GM21723 (cell line): ENCODE data around the gene RGPD5.
A peak's percentile ranks its signal among the peaks of the same experiment; 100 is the strongest.
"Not testable (repeated sequence)": the region's sequence is repeated elsewhere in the genome, so short reads cannot be mapped to it uniquely, and the experiment has no call there.

Source experiments
- ATAC-seq: cut with Tn5 transposase; IDR thresholded peaks from one replicate; pipeline ENCODE4 v1.9.1; 2021; ENCODE audit warnings: mild to moderate bottlenecking, moderate library complexity; ENCODE audit not compliant: unreplicated experiment

Gene RGPD5

DNA sequence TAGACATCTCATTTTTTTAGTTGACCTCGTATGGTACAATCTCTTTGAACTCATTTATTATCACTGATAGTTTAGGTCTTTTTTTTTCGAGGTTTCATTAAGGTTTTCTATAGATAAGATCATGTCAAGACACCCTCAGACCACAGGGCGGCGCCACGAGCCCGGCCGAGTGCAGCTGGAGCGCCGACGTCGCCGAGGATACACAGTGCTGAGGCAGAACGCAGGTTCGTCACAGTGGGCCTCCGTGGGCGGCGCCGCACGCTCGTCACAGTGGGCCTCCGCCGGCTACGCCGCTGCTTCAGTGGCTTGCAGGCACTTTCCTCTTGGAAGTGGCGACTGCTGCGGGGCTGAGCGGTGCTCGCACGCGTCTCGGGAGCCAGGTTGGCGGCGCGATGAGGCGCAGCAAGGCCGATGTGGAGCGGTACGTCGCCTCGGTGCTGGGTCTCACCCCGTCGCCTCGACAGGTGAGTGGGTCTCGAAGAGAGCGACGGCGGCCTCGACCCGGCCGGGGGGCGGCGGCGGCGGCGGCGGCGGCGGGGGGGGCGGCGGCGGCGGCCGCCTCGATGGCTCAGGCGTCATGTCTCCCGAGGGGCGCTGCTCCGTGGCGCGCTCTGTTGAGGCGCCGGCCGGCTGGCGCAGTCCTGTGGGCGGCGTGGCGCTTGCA is at the start of gene RGPD5:
TSS of gene RGPD5 (plus strand) at position 232 of the 664 bp plus-strand sequence. CDS start at position 393, 161 bp downstream.
- peak; percentile 99 for ATAC-seq

GRCh38 chr2:109751572-109751971 is 42.5 kb upstream of the RGPD5 start:
- not testable (repeated sequence) for ATAC-seq

DNA sequence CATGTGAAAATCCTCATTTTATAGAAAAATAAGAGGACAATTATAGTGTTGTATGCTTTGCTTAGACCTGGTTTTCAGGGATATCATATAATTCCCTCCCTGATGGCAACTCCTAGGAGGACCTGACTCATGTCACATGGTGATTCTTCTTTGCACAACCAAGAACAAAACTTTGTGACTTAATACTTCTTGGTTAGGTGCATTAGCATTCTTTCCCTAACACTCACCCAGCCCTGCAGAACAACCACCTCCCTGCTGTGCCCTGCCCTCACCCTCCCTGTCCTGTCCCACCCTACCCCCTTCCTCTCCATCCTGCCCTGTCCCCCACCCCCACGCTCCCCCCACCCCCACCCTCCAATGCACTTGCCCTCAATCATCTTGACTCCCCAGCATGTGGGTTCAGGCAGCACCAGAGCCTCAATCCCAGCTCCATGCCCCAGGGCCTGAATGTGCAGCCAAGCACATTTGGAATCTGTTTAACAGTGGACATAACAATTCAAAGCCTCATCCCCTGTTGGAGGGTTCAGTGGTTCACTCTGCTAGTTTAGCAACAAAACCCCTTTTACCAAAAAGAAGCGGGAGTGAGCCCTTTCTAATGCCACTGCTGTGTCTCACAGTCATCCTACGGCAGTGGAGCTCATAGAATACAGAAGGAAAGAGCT is 36.8 kb upstream of the RGPD5 start:
- not testable (repeated sequence) for ATAC-seq

DNA sequence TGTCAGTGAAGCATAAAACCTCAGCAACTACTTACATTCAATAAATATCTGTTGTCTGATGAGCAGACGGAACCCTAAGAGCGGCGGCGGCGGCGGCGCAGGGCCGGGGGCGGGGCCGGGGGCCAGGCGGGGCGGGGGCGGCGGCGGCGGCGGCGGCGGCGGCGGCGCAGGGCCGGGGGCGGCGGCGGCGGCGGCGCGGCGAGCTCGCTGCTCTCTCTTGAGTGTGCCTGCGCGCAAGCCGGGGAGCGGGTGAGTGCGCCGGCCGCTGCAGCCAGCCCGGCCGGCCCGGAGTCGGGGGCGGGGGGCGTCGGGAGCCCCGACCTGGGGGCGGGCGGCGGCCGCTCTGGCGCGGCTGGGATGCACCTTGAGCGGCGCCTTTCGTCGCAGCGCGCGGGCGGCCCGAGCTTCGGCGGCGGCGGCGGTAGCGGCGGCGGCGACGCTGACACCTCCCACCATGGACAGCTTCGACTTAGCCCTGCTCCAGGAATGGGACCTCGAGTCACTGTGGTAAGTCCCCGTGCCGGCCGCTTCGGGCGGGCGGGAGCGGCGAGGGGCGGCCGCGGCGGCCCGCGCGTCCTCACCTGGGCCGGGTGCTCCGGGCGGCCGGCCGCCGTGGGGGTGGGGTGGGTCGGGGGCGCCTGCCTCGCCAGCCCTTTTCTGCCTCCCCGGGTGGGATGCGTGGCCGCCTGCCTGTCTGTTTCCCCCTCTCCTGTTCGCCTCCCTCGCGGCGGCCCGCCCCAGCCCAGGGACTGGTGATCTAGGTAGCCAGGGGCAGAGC is 33.7 kb upstream of the RGPD5 start:
- not testable (repeated sequence) for ATAC-seq

GRCh38 chr2:109761043-109761454 is 33.1 kb upstream of the RGPD5 start:
- not testable (repeated sequence) for ATAC-seq

GRCh38 chr2:109761976-109762375 is 32.1 kb upstream of the RGPD5 start:
- not testable (repeated sequence) for ATAC-seq

DNA sequence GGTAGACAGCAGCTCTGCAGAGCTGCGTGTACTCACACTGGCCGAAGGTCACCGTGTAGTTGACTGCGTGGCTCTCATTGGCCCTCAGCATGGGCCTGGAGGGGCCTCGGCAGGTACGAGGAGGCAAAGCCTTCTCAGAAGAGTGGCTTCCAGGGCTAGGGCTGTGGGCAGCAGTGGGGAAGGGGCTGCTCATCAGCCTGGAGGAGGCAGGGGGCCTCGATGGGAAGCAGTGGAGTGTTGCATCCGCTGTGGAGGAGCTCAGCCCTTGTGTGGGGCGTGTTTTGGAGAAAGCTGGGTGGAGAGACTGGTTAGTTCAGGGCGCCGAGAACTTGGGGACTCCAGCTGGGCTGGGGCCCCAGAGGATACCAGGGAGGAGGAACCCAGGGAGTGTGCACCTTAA is 28.0 kb upstream of the RGPD5 start:
- not testable (repeated sequence) for ATAC-seq

GRCh38 chr2:109766886-109767578 is 27.1 kb upstream of the RGPD5 start:
- not testable (repeated sequence) for ATAC-seq

- not testable (repeated sequence) for ATAC-seq
Observed at GRCh38 chr2:109768934-109769333, 25.2 kb upstream of the RGPD5 start.

DNA sequence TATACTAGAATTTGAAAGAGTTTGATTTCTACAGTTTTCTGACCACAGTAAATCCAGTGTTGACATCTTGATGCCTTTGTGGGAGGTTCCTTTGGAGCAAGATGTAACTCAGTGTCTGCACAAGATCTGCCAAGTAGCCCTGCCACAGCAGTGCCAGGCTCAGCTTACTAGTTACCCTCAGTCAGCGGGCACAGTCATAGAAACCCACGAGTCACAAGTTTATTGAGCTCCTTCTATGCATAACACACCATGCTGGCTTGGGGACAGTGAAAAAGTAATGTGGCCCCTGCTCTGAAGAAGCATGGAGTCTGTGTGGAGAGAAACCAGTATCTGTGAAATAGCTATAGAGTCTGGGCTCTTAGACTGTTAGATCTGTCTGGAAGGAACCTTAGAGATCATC is 15.0 kb upstream of the RGPD5 start:
- ATAC-seq, result not testable (repeated sequence)

- ATAC-seq, result not testable (repeated sequence)
Observed at GRCh38 chr2:109781147-109781816, 12.8 kb upstream of the RGPD5 start.

- not testable (repeated sequence) for ATAC-seq
Observed at GRCh38 chr2:109782446-109782993, 11.6 kb upstream of the RGPD5 start.

DNA sequence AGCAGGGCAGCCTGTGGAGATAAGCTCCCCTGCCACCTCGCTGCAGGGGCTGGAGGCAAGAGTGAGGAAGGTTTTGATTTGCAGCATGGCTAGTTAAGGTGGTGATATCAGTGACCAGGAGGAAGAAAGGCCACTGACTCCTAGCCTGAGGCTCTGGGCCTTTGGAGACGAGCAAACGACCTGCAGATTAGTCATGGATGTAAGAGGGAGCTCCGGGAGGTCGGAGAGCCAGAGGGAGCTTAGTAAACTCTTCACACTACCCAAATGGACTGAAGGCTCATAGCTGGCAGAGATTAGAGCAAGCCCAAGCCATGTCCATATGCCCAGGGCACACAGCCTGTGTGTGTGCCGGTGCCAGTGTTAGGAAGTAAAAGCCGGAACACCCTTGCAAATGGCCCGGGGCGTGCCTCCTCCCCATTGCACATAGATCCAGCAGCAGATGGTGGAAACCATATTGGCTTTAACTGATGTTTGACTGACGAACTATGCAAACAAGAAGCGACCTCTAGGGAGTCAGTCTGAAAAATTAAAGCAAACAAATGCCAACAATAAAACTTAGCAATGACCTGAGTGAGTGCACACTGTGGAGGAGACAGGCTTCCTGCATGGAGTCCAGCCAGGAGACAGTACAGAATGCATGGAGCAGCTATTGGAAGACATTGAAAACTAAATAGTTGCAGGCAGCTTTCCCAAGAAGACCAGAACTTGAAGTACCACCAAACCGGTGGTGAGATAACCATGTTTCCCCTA is 2.4 kb upstream of the RGPD5 start:
- ATAC-seq, result not testable (repeated sequence)

DNA sequence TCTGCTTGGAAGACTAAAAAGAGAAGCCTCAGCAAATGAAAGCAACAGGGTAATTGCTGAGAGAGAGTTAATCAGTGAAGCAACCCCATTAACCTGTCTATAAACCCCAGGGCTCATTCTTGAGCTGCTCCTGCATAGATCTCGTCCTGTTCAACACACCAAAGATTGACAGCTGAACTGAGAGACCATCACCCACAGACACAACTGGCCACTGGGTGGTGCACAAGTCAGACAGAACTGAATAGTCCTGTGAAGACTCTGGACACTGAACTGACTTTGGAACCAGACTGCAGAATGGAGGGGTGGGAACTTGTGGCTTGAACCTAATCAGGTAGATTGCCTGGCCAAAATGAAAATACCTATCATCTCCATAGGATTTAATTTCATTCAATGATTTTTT is 1.4 kb upstream of the RGPD5 start:
- ATAC-seq, result peak; percentile 51

- peak; percentile 86 for ATAC-seq
Observed at GRCh38 chr2:109871129-109871751, 77.1 kb downstream of the RGPD5 start.

GRCh38 chr2:109876625-109877024 is 82.5 kb downstream of the RGPD5 start:
- not testable (repeated sequence) for ATAC-seq

GRCh38 chr2:109882112-109882511 is 88.0 kb downstream of the RGPD5 start:
- ATAC-seq, result not testable (repeated sequence)

- ATAC-seq, result not testable (repeated sequence)
Observed at GRCh38 chr2:109888414-109888813, 94.3 kb downstream of the RGPD5 start.

GRCh38 chr2:109889909-109890308 is 95.8 kb downstream of the RGPD5 start:
- ATAC-seq, result not testable (repeated sequence)
